Medulla oblongata (tissue), 1 donor: ENCODE results near the gene DAGLA.
"Not testable (repeated sequence)": the region's sequence is repeated elsewhere in the genome, so short reads cannot be mapped to it uniquely, and the experiment has no call there.

Experiments used
- DNase-seq: peaks from one replicate; pipeline ENCODE4 v3.0.0-alpha.2; 2015; ENCODE audit errors: extremely low spot score

The DAGLA gene

GRCh38 chr11:61666684-61667297 is 13.4 kb upstream of the DAGLA start:
- no peak for DNase-seq

- DNase-seq: no peak
These were observed 12.4 kb upstream of the DAGLA start for GRCh38 chr11:61667684-61668305.

GRCh38 chr11:61669417-61669816 is 10.8 kb upstream of the DAGLA start:
- DNase-seq: no peak

GRCh38 chr11:61670626-61671025 is 9.6 kb upstream of the DAGLA start:
- no peak for DNase-seq

GRCh38 chr11:61671527-61671926 is 8.7 kb upstream of the DAGLA start:
- no peak for DNase-seq

- not testable (repeated sequence) for DNase-seq
These were observed 6.2 kb upstream of the DAGLA start for GRCh38 chr11:61673946-61674467.

GRCh38 chr11:61675826-61676225 is 4.4 kb upstream of the DAGLA start:
- DNase-seq: no peak

GRCh38 chr11:61679296-61679695 is 895 bp upstream of the DAGLA start:
- no peak for DNase-seq

- DNase-seq: no peak
These were observed 531 bp downstream of the DAGLA start for GRCh38 chr11:61680622-61681221.

- no peak for DNase-seq
These were observed 2.0 kb downstream of the DAGLA start for GRCh38 chr11:61682093-61682732.

- DNase-seq: no peak
These were observed 2.9 kb downstream of the DAGLA start for GRCh38 chr11:61682906-61683675.

- DNase-seq: no peak
These were observed 4.0 kb downstream of the DAGLA start for GRCh38 chr11:61683961-61684869.

- DNase-seq: no peak
These were observed 4.9 kb downstream of the DAGLA start for GRCh38 chr11:61684870-61685616.

- no peak for DNase-seq
These were observed 5.4 kb downstream of the DAGLA start for GRCh38 chr11:61685617-61685967.

GRCh38 chr11:61686066-61686465 is 5.9 kb downstream of the DAGLA start:
- no peak for DNase-seq

GRCh38 chr11:61686469-61686868 is 6.3 kb downstream of the DAGLA start:
- DNase-seq: no peak

- DNase-seq: no peak
These were observed 7.2 kb downstream of the DAGLA start for GRCh38 chr11:61687420-61687819.

- DNase-seq: peak; percentile 70
These were observed 8.4 kb downstream of the DAGLA start for GRCh38 chr11:61688365-61689163.

- DNase-seq: no peak
These were observed 8.9 kb downstream of the DAGLA start for GRCh38 chr11:61689164-61689496.
